Right renal cortex interstitium (tissue), 3 donors: Measurements from ENCODE around the gene MECP2. TPM values are rescaled to one million over a fixed set of nuclear protein-coding genes. Genes with fewer than 3 reads are reported as not detected.
A peak's percentile ranks its signal among the peaks of the same experiment; 100 is the strongest.

Experiments
- DNase-seq, 3 donors: peaks; one replicate each; pipeline ENCODE4 v3.0.0-alpha.2; 2013; ENCODE audit warnings: low read depth in 3 of 3, low spot score in 2 of 3
- polyA plus RNA-seq, 3 donors: library from polyadenylated mRNA; unstranded; fragments of 120-200 nt; gene quantifications; one replicate each; pipeline ENCODE4 v1.2.1, GENCODE V29; 2013; ENCODE audit not compliant: insufficient read length in 3 of 3

MECP2 gene
- polyA plus RNA-seq, 3 donors = 23.6 to 27.9 (median 27.4) TPM

GRCh38 chrX:153972368-153973126, 125.0 kb downstream of the MECP2 start, which contains the start of gene TMEM187:
Gene TMEM187 (plus strand): TSS chrX:153972754. CDS start chrX:153982063, 9,309 bp downstream.
- DNase-seq = peak in 2 of 3 donors; percentile 66 to 72

Other genes starting within 250 kb of the MECP2 start
- 10 to 100 TPM; 39.8 to 50.8 (median 47.8) TPM for gene L1CAM, start 211.5 kb downstream of the MECP2 start, polyA plus RNA-seq
- 1 to 10 TPM; 1.4 to 2.4 (median 1.7) TPM for gene AVPR2, start 193.0 kb downstream of the MECP2 start, polyA plus RNA-seq
- gene ARHGAP4, start 171.5 kb downstream of the MECP2 start, polyA plus RNA-seq = 10 to 100 TPM; 23.5 to 25.8 (median 23.5) TPM
- gene NAA10, start 162.7 kb downstream of the MECP2 start, polyA plus RNA-seq = 10 to 100 TPM; 54.7 to 62.2 (median 61.4) TPM
- 10 to 100 TPM; 13.9 to 17.9 (median 17.2) TPM for gene RENBP, start 153.1 kb downstream of the MECP2 start, polyA plus RNA-seq
- 10 to 100 TPM; 31.7 to 37.5 (median 36.7) TPM for gene HCFC1, start 125.9 kb downstream of the MECP2 start, polyA plus RNA-seq
- gene TMEM187, start 125.0 kb downstream of the MECP2 start, polyA plus RNA-seq = 1 to 10 TPM; 5.8 to 6.1 (median 6.0) TPM
- gene IRAK1, start 77.8 kb downstream of the MECP2 start, polyA plus RNA-seq = 10 to 100 TPM; 47.8 to 55.8 (median 53.0) TPM
- gene OPN1LW, start 46.5 kb upstream of the MECP2 start, polyA plus RNA-seq = not detected
- not detected for gene OPN1MW, start 84.9 kb upstream of the MECP2 start, polyA plus RNA-seq
- not detected for gene OPN1MW2, start 122.0 kb upstream of the MECP2 start, polyA plus RNA-seq
- not detected for gene OPN1MW3, start 159.9 kb upstream of the MECP2 start, polyA plus RNA-seq
- gene TEX28, start 197.4 kb upstream of the MECP2 start, polyA plus RNA-seq = not detected
- gene TKTL1, start 198.1 kb upstream of the MECP2 start, polyA plus RNA-seq = under 1 TPM; 0.28 to 0.76 (median 0.45) TPM